Activated CD4-positive, CD25-positive, alpha-beta regulatory T cell treated with anti-CD3 and anti-CD28 coated beads, Interleukin-2, amount 50 U/mL, for 24 hours (primary cell): ENCODE measurements around the gene ZNF451.

ENCODE experiments used
- ATAC-seq, 2 donors: fragments of 150-1000 bp; cut with Tn5 transposase; one replicate each; pipeline ENCODE4 v1.10.0; 2021; ENCODE audit warnings: mild to moderate bottlenecking in 1 of 2, moderate library complexity in 1 of 2

ZNF451 gene

GRCh38 chr6:57162516-57162915 is 72.5 kb downstream of the ZNF451 start:
- ATAC-seq = no peak

DNA sequence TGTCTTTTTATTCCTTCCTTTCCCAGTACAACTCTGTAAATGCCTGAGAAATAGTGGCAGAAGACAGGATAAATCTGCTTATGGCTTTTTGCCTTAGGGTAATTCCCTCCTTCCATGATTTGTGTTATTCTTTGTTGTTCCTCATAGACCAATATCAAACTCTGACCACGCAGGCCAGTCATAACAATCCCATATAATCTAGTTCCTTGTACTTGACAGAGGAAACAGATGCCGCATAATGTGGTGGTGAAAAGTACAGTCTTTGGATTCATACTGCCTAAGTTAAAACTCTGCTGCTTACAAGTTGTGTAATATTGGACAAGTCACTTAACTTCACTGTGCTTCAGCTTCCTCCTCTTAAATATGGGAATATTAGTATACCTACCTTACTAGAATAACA is 74.0 kb downstream of the ZNF451 start:
- no peak for ATAC-seq

GRCh38 chr6:57165080-57165479 is 75.1 kb downstream of the ZNF451 start:
- ATAC-seq = no peak

DNA sequence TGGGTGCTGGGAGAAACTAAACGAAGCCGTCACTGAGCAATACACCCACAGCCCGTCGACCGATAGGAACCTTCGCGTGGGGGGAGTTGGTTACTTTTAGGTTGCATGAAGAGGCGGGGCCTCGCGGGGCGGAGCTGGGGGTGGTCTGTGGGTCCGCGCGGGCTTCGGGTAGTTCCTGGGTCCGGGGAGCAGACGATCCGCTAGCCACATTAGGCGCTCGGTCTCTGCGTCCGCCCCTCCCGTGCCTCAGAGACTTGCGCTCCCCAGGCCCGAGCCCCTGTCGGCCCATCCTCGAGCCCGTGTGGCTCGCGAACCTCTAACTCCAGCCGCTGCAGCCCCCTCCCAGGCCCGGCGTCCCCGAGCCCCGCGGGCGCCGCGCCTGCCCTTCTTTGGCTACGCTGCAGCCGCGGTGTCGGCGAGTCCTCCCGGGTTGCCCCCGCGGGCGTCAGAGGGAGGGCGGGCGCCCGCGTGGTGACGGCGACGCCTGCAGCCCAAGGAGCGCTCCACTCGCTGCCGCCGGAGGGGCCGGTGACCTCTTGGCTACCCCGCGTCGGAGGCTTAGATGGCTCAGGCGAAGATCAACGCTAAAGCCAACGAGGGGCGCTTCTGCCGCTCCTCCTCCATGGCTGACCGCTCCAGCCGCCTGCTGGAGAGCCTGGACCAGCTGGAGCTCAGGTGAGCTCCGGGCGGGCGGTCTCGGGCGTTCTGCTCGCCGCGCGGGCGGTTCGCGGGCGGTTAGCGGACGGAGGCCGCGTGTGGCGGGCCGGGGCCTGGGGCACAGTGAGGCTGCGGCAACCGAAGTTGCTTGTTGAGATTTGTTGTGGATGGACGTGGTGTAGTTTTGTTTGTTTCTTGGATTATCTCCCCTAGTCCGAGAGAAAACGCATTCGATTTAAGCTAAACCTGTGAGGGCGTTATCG is 82.4 kb downstream of the ZNF451 start, which contains the start of gene BAG2:
TSS of gene BAG2 (plus strand) at position 191 of the 920 bp plus-strand sequence. CDS start at position 563, 372 bp downstream.
- ATAC-seq = peak; percentile 87 to 92

DNA sequence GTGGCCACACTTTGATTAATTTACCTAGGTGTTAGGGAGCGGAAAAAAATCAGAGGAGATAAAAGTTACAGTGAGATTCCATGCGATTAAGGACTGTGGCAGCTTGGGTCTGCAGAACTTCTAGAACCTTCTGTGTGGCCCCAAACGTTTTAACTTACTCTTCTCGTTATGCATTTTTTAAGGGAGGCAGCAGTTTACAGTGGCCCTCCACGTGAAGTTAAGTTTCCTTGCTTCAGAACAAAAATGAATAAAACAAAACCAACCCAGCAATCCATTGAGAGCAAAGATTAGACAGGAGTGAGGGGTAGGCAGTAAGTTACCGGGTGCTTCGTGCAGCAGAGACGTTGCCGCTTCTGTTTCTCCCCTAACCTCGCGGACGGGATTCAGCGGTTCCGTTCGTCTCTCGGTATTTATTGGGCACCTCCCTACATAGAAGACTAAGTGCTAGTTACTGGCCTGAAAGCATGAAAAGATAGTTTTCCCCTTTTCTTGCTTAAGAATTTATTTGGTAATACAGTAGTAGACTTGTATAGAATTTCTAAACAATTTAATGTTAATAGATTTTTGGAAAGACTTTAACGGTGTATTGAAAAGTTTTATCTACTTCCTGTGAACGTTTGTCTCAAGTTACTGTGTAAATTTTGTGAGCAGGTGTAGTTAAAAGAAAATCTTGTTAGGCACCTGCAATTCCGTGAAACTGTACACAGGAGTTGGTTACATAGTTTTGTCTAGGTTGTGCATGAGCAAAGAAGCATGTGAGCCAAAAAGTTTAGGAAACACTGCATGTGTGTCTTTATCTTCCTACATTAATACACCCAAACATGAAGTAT is 83.3 kb downstream of the ZNF451 start:
- no peak for ATAC-seq

DNA sequence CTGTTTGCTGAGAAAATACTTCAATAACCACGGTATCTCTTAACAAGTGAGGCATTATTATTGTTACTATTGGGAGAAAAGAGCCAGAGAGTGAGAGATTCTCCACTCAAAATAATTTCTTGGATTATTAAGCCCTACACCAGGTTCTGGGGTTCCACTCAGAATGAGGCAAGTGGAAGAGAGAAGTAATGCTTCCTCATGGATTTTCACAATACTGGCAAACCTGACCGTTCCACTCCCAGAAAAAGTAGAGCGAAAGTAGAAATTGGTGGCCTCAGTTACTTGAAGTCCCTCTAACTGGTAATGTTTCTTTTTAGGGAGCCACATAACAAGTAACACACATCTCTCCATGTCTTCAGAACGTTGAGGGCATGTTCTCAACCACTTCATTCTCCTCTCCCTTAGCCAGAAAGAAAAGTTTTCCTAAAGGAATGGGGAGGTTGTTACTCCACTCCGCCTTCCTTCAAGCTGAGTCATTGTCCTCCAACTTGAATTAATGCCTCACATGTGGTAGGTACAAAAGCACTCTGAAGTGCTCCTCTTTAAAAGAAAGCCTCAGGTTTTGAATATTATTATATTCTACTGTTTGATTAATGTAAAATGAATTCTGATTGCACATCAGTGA is 84.0 kb downstream of the ZNF451 start:
- ATAC-seq = no peak

GRCh38 chr6:57174511-57174907 is 84.5 kb downstream of the ZNF451 start:
- ATAC-seq = no peak

GRCh38 chr6:57177545-57178265 is 87.7 kb downstream of the ZNF451 start:
- no peak for ATAC-seq

DNA sequence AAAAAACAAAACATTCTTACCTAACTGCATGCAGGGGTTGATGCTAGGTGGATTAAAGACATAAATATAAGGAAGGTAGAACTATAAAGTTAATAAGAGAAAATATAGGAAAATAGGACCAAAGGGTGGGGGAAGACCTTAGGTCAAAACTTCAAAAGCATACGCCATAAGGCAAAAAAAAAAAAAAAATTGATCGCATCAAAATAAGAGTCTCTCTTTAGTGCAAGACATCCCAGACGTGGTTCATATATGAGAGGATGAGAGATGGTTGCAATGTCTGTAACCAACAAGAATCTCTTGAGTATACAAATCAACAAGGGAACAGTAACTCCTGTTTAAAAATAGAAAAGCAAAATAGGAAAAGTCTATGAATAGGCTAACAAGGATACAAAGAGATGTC is 90.6 kb downstream of the ZNF451 start:
- no peak for ATAC-seq

GRCh38 chr6:57182017-57182432 is 92.0 kb downstream of the ZNF451 start:
- ATAC-seq = no peak

DNA sequence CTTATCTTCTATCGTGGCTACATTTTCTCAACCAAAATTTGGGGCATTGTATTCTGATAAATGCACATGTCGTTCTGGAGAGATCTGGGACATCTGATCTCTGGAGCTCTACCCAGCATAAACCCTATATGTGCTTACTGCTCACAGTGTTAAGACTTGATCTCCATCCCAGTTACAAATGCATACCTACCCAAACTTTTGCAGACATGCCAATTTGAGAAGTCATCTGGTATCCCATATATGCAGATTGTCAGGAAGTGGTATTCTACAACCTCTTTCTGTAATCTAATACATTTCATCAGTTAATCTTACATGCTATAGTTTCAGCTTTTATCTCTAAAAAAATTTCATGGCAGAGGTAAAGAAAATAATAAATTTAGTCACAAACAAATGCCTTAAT is 93.3 kb downstream of the ZNF451 start:
- ATAC-seq = no peak

DNA sequence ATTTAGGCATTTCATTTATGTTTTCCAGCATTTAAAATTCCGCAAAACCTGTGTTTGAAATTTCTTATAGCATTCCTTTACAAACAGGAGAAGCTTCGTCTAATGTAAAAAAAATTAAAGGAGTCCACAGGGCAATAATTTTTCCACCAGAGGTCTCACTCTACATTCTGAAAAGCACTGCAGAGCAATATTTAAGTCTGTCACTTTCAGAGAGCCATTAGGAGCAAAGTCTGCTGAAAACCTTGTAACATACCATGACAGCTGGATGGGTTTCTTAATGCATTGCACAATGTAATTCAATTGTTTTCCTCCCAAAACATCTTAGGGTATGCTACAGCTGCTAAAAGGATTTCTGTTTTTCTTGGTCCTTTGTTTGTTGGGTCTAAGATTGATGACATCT is 100.2 kb downstream of the ZNF451 start:
- no peak for ATAC-seq

DNA sequence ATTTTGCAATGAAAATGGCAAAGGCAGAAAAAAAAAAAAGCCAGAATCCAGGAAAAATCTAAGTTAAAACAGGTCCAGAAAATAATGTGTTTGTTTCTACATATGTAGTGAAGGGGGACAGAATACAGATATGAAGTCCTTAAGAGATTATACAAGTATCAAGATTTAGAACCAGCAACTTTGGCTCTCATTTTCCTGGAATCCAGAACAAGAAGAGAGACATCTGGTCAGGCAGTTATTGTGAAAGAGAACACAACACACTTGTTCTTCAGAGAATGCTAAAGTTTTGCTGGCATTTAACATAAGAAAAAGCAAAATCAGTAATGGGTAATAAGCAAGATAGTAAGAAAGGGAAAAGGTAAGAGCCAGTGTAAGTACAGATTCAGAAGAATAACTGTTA is 103.2 kb downstream of the ZNF451 start:
- ATAC-seq = no peak

DNA sequence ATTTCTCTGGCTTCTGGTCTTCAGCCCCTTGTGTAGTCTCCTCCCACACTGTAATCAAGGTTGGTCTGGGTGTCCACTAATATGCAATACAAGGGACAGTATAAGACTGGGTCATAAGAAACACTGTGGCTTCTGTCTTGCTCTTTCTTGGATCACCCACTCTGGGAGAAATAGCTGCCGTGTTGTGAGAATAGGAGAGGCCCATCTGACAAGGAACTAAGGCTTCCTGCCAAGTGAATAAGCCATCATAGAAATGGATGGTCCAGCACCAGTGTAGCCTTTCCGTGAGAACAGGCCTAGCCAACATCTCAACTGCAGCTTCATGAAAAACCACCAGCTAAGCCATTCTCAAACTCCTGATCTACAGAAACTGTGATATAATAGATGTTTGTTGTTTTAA is 105.5 kb downstream of the ZNF451 start:
- ATAC-seq = no peak

DNA sequence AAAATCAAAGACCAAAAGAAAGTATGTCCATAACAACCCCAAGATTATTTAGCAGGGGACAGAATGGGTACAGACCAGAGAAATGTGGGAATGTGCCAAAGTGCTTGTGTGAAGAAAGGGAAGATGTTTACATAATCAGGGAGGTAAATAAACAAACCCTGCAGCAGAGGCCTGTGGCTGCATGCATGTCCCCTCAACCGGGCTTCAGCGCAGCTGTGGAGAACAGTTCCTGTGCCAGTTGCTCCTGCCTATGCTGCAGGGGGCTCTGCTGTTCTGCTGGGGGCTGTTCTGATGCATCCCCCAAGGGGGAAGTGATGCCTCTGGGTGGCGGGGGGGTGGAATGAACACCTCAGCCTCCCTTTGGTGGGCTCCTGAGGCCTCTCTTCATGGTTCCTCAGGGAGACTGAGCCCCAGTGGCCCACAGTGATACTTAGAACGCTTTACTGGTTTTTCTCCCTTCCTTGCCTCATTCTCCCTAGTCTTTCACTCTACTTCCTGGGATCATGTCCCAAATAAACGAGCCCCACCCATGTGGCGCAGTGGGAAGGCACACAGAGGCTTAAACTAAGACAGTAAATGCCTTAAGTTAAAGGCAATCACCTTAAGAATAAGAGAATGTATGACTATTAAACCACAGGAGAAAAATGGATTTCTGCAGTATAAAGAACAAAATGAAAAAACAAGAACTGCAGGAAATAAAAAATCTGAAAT is 109.1 kb downstream of the ZNF451 start:
- no peak for ATAC-seq

DNA sequence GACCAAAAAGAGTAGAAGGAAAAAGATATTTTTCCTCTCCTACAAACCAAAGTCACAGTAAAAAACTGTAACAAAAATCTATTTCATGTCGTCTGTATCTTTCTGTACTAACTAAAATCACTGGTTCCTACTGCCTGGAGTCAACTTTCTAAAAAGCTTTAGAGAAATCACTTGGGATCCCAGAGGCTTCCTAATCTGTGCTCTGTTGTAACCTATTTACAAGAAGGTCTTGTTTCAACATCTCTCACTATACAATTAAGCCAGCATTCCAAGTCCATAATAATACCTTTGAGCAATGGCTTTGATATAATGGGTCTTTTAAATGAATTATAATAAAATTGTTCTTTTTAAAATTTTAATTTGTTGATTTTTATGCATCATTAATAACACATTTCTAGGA is 111.7 kb downstream of the ZNF451 start:
- ATAC-seq = no peak

DNA sequence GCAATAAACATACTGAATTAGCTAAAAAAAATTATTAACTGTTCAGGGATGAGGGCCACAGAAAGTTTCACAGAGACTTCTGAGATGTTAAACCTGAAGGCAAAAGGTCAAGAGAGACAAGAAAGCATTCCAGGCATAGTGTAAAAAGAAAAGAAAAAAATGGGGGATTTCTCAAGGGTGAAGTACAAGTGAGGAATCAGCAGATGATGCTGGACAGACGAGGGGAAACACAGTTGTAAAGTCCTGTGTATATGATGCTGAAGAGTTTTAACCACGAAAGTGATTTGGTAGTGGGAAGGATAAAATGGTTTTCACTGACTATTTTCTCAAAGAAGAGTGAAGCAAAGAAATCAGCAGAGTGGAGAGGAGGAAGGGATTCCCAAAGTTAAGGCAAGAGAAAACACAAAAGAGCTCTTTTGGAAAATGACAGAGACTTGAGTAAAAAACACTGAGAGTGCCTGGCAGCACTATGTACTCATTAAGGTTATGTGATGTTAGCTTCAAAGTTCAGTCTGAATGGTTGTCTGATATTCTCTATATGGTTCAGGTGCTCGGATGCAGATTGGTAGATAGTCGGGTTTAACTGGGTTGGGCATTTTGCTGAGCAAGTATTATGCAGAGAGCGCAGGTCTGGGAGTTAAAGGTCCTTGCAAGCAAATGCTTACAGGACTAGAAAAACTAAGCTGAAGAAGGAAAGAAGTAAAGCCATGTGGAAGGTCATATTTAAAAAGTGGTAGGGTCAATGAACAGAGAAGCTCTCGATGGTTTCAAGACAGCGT is 115.8 kb downstream of the ZNF451 start:
- ATAC-seq = no peak

DNA sequence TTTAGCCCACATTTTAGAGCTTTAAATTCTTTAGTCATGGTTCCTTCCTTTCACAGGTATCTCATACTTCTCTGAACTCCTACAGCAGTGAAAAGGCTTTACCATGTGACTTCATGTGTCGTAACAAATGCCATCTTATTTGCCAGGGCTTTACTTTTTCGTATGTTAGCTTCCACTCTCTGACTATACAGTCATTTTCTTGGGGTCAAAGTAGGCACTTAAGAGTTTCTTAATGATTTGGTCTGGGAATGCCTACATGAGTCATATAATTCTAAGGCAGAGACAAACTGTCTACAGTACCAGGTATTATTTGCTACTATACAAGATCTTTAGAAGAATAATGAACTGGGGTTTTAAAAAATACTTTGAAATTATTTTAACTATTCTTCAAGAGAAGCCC is 117.2 kb downstream of the ZNF451 start:
- peak in 1 of 2 donors; percentile 24 for ATAC-seq

DNA sequence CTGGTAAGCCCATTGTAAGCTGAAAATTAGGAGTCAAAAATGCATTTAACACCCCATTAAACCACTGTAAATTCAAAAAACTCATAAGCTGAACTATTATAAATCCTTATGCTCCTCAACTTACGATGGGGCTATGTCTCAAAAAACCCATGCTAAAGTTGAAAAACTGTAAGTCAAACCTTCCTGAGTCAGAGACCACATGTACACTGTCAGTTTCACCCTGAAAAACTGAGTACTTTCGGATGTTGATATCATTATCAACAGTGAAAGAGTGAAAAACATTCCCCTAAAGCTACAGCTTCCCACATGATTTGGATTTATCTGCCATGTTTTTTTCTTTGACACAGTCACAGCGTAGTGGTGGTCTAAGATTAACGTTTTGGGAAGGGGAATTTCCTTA is 117.9 kb downstream of the ZNF451 start:
- no peak for ATAC-seq

DNA sequence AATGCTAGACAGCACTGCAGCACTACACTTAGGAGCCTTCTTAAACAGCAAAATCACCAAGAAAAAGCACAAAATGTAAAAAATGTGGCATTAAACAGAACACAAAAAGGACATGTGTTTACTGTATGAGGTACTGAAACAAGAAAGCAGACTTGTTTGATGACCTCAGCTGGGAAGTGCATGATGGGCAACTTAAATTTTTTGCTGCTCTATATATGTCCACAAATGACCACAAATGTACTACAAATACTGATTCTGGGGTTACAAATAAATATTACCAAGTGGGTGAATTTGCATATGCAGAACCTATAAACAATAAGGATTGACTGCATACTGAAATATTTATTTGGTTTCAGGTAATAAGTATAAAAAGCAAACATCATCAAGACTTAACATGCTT is 119.0 kb downstream of the ZNF451 start:
- no peak for ATAC-seq

DNA sequence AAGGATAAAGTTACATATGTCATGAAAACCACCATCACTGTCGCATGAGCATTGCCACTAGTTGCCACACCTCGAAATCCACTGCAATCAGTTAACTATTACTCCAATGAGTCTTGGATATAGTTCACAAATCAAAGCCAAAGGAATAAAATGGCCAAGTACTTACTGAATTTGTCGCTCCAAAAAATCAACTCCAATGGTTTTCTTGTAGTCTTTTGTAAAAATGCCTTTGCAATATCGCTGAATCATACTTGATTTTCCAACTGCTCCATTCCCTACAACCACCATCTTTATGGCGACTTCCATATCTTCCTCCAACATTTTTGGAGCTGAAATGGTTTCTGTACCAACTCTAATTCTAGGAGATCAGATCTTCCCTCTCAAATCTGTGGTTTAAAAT is 120.1 kb downstream of the ZNF451 start:
- no peak for ATAC-seq
